Activated CD4-positive, alpha-beta T cell treated with anti-CD3 and anti-CD28 coated beads for 24 hours (primary cell): ENCODE results near the gene CCDC88C.
A peak's percentile ranks its signal among the peaks of the same experiment; 100 is the strongest.

Source experiments
- DNase-seq, 2 donors: peaks; one replicate each; pipeline ENCODE4 v3.0.0-alpha.2; 2020; ENCODE audit warnings: low read depth in 2 of 2

CCDC88C gene

DNA sequence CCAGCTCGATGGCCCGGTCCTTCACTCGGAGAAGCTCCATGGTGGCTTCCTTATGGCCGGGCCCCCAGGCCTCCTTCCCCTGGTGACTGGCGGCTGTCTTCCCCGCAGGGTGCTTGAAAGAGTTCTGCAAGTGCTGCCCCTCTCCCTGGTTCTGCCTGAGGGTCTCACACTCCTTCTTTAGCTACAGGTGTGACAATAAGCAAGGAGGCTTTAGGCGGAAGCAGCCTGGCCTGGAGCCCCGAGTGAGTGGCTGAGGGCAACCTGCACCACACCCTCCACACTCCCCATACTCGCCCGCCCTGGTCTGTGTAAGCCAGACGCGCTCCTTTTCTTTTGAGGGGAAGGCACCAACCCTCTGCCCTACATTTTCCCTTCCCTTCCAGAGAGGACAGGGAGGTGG lies 110.6 kb downstream of the CCDC88C start:
- DNase-seq: no peak

DNA sequence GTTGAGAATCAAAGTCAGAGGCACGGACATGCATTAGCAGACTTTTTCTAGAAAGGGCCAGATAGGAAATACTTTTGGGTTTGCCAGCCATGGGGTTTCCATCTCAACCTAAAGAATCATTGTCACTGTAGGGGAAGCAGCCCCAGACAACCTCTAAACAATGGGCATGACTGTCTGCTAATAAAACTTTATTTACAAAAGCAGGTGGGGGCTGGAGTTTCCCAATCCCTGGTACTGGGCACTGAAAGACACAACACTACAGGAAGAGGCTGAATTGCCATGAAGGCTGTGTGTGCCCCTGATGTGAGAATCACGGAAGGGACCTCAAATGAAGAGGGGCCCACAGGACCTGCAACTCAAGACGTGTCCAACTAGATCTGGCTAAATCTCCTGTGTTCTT lies 111.1 kb downstream of the CCDC88C start:
- no peak for DNase-seq

DNA sequence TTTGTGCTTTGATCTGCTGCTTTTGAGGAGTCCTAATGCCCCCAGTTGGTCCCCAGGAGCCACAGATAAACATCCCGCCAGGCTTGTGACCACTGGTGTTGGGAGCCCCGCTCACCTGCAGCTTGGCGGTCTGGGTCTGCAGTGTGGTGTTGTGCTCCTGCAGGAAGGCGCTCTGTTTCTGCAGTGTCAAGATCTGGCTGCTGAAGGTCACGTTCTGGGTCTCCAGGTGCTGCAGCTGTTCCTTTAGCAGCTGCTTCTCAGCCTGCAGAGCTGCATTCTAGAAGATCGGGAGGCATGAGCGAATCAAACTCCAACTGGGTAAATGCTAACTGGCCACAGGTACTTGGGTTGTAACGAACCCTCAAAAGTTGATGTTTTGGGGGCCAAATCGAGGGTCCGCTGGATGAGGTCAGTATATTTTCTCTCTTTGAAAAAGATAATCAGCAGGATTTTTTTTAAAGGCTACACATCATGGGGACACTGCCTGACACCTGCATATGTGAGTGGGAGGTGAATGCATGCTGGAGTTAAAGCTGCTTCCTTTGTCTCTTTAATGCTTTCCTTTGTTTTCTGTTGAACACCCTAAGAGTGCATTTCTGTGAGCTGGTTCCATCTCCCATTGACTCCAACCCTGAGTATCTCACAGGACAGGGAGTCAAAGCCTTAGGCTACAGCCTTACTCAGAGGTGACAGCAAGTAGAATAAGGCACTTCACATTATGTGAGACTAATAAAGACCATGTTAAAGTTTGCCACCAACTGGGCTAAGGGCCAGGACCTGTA lies 111.8 kb downstream of the CCDC88C start:
- no peak for DNase-seq

DNA sequence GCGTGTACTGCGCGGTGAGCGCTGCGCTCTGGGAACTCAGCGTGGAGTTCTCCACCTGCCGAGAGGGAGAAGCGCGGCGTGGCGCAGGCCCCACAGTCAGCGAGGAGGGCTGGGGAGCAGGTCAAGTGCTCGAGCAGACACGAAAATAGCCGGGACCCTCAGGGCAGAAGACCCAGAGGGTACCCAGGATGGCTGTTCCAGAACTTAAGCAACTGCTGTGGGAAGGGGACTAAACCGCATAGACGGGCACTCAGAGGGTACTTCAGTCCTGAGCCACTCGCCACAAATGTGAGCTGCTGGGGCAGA lies 113.7 kb downstream of the CCDC88C start:
- DNase-seq: no peak

DNA sequence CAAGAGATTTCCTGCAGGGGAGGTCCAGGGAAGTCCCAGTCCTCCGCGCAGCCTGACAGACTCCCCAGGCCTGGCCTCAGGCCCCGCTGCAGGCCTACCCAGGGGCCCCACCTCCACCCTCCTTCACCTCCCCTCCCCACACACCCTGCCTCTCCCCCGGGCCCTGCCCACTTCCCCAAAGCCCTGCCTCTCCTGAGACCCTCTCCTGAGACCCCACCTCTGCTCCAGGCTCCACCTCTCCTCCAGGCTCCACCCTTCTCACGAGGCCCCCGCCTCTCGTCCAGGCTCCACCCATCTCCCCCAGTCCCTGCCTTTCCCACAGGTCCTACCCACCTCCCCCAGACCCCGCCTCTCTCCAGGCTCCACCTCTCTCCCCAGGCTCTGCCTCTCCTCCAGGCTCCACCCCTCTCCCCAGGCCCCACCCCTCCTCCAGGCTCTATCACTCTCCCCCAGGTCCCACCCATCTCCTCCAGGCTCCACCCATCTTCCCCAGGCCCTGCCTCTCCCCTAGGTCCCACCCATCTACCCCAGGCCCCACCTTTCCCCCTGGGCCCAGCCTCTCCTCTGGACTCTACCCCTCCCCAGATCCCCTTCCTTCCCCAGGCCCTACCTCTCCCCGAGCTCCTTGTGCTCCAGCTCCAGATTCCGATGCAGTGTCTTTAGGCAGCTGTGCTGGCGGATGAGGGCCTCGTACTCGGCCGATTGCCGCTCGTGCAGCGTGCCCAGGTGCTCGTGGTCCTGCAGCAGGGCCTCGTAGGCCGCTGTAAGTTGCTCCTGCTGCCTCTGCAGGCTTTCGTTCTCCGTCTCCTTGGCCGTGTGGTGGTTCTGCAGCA lies 114.3 kb downstream of the CCDC88C start:
- DNase-seq: peak; percentile 53 to 79

DNA sequence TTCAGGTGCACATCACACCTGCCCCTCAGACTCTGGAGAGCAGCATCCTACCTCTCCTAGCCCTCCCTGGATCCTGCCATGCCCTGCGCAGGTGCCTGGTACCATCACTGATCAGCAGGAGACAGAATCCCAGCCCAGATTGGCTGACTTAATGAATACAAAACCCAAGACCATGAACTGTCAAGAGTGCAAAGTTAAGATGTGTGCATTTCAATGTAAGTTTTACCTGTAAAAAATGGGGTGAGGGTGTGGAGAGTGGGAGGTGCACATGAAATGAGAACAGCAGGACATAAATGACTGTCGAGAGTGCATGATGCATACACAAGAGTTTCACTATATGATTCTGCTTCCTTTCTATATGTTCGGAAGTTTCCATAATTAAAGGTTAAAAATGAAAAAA lies 115.2 kb downstream of the CCDC88C start:
- DNase-seq: peak in 1 of 2 donors; percentile 22

DNA sequence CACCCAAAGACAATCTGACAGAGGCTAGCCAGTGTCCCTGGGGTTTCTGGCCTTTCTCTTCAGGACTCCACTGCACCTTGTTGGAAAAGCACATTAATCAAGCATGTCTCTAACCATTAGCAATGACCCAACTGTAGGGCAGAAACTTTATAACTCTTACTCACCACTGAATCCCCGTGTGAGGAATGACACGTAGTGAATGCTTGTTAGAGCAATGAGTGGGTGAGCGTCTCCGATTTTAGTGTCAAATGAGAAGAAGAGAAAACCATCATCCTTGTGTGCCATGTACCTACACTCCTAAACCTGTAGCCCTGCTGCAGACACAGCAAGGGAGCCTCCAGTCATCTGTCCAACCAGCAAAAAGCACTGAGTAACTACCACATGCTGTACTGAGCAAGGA lies 116.7 kb downstream of the CCDC88C start:
- DNase-seq: no peak

DNA sequence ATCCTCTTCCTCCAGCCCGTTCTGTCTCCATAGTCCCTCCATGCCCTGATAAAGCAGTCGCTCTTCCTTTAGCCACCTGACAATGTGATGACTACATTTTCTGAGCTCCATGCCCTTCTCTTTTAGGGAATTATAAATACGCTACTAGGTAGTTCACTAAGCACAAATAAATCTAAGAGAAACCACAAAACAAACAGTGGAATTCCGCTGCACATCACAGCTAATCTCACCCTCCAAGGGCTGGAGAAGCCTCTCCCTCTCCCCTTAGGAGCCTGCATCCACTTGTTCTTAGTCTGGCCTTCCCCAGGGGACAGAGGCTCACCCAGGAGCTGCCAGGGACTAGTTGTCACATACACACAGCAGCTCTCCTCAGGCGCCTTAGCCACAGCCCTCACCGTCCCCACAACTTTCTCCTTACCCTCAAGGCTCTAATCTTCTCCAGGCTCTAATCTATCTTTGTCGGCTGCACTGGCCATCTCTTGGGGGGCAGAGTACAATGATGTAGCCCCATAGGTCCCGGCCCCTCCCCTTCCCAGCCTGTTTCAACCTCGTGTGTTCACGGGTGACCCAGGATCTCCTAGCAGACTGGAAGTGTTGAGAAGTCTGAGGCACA lies 117.2 kb downstream of the CCDC88C start:
- no peak for DNase-seq

DNA sequence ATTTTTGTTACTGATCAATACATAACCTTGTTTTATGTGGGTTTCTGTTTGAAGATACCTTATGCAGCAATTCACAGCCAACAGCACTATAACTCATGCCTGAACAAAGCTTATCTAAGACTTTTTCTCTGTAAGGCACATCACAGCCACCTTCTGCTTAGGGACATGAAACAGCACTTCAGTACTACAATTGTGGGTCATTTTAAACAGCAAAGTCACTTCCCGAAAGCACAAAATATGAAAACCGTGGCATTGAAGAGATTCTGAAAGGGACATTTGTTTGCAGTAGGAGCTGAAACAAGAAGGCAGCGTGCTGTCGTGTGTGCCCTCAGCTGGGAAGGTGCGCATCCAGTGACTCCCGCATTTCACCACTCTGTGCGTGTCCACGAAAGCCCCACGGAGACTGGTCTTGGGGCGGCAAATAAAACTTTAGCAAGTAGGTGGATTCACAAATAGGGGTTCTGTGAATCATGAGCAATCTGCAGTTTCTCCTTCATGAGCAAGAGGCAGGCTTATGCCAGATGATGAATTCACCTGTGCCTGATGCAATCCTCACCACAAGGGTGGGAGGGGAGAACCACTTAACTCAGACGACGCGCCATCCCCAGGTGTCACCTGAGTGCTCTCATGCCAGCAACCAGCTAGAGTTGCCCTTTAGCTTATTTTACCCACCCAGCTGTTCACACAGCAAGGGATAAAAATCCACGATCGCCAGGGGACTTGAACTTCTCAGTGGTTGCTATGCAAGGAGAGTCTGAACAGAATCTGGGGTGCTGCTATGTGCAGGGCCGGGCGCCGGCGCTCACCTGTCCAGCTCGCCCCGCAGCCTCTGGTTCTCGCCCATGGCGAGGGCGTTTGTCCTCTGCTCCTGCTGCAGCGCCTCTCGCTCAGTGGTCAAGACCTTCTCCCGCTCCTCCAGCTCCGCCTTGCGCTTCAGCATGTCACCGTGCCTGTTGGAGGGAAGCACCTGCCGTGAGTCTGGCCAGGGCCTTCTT lies 118.2 kb downstream of the CCDC88C start:
- DNase-seq: no peak

DNA sequence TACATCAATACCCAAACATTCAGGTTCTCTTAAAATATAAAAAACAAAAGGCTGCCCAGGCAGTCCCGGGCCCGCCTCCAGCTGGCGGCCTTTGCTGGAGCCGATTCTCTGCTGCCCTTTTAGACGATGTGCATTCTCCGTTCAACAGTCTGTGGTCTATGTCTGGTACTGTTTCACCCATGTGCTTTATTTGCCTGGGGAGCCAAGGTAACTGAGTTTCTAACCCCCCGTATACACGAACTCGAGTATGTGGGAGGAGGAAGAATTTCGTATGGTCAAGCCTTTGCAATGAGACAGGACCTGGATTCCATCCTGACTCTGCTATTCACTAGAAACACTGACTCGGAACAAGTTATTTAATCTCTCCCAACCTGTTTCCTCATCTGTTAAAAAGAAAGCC lies 119.0 kb downstream of the CCDC88C start:
- no peak for DNase-seq

DNA sequence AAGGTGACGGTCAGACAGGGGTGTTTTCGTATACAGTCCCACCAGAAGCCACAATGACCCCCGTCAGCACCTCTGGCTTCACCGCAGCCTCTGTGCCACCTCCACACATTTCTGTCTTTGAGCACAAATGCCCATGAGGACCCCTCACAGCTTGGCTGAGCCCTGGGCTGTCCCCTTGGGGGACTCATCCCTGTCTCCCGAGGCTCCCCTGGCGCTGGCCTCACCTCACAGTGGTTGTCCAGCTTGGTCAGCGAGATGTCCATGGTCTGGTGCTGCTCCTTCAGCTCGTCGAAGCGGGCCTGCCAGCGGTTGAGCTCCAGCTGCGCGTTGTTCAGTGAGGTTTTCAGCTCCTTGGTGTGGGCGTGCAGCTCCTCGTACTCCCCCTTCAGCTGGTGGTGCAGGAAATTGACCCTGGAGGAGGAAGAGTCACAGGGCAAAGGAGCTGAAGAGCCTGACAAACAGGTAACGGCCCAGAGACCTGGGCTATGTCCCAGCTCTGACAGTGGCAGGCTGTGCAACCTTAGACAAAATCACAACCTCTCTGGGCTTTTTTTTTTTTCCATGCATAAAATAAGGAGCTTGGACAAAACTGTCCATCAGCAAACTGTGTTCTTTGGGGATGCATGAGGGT lies 120.4 kb downstream of the CCDC88C start:
- no peak for DNase-seq

DNA sequence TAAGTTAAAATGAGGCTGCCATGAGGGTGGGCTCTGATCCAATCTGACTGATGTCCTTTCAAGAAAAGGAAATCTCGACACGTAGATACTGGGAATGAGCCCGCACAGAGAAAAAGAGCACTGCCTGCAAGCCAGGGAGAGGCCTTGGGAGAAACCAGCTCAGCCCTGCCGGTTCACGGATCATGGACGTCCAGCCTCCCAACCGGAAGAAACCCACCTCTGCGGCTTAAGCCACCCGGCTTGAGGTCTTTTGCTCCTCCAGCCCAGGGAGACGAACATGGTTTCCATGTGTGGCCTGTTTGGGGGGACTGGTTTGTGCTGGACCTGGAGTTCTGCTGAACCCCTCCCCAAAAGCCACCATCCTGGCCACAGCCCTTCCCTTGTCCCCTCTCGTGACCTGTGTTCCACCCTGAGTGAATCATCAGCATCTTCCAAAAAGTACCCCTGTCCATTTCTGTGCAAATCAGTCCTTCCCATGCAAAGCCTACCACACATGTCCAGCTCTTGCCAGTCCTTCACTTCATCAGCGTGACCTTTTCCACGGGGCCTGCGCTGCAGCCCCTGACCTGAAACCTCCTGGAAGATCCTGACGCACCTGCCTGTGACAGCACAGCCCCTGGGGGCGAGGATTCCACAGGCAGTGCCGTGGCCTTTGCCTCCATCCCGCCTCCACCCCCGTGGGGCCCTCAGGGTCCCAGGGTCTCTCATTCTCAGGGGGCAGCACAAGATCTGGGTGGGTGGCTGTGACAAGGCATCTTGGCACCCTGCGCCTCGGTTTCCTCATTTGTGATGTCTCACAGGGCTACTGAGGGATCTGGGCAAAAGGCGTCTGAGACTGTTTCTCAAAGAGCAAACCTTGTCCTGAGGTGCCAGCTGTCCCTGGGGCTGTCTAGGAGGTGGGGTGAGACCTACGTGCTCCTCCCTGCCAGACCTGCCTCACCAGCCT lies 121.5 kb downstream of the CCDC88C start:
- no peak for DNase-seq

DNA sequence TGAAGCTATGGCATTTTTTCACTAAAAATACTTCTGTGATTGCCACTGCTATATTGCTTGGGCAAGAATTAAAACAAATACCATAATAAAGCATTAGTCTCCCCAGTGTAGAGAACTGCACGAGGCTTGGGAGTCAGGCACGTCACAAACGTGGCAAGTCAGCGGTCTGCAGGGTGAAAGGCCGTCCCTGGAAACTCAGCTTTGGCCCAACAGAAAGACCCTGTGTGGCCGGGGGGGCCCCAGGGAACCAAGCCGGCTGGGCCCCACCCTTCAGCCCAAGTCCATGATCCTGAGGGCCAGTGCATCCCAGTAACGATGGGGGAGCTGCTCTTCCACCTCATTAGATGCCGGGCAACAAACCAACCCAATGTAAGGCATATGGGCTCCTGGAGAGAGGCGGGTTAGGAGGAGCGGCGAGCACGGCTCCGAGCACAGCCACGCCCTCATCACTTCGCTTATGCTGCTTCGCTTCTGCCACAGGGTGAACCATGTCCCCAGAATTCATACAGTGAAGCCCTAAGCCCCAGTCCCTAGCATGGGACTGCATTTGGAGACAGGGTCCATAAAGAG lies 122.3 kb downstream of the CCDC88C start:
- DNase-seq: no peak

DNA sequence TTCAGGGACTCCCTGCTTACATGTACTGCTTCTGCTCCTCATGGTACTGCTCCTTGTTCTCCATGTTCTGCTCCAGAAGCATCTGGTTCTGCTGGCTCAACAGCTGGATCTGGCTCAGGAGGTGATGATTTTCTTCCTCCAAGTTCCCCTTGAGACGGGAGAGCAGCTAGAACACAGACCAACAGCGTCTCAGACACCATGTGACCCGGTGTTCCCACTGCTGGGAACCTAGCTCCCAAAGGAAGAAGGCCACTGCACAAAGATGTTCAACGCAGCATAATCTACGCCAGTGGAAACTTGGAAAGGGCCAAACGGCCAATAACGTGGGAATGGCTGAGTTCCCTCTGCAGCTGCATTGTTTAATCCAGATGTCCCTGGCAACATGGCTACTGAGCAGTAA lies 123.5 kb downstream of the CCDC88C start:
- no peak for DNase-seq

DNA sequence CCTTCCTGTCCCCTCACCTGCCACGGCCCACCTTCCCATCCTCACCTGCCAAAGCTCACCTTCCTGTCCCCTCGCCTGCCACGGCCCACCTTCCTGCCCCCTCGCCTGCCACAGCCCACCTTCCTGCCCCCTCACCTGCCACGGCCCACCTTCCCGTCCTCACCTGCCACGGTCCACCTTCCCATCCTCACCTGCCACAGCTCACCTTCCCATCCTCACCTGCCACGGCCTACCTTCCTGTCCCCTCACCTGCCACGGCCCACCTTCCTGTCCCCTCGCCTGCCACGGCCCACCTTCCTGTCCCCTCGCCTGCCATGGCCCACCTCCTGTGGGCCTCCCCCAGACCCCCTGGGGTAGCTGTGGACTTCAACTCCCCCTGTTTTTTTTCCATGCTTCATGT lies 124.3 kb downstream of the CCDC88C start:
- no peak for DNase-seq

DNA sequence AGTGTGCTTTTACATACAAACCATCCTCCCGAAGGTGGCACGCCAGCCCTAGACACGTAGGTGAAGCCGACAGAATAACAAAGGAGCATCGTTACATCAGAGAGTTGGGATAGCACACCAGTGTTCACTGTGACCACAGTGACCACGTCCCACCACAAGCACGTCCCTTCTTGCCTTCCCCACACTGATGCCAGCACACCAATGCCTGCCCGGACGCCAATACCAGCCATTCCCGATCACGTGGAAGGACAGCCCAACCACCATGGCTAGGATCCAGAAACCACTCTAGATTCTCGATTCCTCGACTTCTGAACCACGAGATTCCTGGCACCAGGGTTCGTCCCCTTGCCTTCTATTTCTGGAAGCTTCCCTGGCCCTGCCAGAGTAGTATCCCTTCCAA lies 125.1 kb downstream of the CCDC88C start:
- DNase-seq: no peak

DNA sequence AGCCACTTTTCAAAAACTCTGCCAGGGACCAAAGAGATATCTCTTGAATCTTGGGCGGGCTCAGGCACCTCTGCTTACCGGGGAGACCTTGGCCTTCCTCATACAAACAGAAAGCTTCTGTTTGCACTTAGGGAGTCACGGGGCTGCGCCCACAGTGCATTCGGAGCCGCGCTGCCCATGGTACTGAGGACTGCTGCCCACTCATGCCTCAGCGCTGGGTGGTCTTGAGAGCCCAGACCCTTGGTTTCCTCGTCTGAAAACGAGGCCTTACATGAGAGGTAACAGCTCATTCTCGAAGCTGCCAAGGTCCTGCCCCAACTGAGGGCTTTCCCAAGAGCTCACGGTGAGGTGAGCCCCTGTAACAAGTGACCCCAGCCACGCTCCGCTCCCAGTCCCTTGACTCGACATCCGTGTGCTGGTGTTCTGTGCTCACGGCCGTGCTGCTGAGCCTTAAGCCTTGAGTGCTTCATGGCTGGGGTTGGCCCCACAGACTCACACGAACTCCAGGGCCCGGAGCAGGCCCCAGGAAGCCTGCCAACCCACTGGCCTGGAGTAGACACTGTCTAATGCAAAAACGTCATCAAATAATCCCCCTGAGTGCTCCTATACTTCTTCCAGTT lies 125.7 kb downstream of the CCDC88C start:
- DNase-seq: no peak

DNA sequence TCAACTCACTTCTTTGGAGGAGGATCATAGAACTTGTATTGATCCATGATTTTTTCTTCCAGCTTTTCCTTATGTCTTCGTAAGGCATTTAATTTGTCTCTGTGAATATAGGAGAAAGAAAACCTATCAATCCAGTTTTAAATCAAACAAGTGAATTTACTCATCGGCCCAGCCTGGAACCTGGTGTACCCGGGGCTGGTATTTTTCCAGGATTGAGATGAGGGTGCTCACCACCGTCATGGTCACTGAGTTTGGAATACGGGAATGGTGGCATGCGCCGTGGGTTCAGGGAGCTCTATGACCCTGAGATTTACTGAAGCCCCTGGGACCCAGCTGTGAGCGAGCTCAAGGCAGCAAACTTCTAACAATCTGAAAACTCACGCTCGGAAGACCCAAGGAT lies 126.6 kb downstream of the CCDC88C start:
- DNase-seq: no peak

DNA sequence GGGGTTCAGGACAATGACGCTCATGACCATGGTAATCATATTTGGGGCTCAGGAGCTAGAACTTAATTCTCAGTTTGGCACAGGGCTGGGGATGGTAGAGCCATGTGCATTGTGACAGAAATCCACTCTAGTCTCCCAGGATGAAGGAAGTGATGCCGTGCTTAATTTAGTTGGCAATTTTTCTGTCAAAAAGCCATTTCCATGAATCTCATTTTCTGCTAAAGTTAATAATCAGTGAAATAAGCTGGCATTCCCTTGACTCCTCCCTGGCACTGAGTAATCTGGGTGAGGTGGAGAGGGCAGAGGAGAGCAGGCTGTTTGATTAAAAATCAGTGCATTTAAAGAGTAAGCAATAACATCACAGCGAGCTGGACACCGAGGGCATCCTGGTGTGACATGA lies 128.2 kb downstream of the CCDC88C start:
- DNase-seq: no peak
